ENCODE results near the gene MREG.

DNA sequence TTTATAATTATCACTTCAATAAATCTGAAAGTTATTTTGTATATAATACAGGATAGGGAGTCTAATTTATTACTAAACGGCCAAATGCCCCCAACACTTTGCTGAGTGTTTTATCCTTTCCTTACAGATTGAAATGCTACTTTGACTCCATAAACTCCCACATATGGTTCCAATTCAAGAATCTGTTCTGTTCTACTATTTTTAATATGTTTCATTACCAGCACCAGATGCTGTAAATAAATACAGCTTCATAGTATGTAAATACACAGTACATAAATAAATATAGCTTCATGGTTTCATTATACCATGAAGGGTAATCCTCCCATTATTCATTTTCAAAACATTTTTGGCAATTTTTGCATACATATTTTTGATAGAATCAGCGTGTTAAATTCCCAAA, 34.0 kb upstream of the MREG start:
- TF ChIP-seq CTCF (IDR thresholded peaks at IDR 0.05) = no peak
- TF ChIP-seq POLR2A (IDR thresholded peaks at IDR 0.05) = no peak
